HG03175 (cell line): ENCODE data around the gene RHO.
"Not testable (repeated sequence)": the region's sequence is repeated elsewhere in the genome, so short reads cannot be mapped to it uniquely, and the experiment has no call there.

Experiments
- ATAC-seq: cut with Tn5 transposase; IDR thresholded peaks from one replicate; pipeline ENCODE4 v1.9.1; 2021; ENCODE audit warnings: mild to moderate bottlenecking, moderate library complexity; ENCODE audit not compliant: unreplicated experiment

RHO gene

DNA sequence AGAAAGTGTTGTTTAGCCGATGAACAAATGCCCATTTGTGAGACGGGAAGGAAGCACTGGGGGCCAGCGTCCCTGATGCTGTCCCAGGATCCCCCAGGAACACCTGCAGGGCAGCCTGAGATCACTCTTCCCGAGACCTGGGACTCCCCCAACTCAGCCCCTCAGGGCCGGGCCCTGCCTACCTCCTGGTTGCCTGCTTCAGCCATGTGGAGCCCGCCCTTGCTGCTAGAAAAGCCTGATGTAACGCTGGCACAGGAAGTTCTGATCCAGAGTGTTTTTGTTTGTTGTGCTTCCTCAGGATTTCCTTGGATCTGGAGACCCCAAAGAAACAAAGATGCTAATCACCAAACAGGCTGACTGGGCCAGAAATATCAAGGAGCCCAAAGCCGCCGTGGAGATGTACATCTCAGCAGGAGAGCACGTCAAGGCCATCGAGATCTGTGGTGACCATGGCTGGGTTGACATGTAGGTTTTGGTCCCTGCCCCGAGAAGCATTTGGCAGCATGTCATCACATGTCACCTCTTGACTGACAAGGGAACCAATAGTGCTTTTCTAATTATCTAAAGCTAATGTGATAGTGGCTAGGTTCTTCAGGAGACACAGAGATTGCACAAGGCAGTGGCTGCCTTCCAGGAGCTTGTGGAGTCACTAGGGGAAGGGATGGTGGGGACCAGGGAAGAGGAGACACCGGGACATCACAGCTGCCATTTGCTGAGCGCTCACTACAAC is 28.7 kb upstream of the RHO start:
- not testable (repeated sequence) for ATAC-seq

DNA sequence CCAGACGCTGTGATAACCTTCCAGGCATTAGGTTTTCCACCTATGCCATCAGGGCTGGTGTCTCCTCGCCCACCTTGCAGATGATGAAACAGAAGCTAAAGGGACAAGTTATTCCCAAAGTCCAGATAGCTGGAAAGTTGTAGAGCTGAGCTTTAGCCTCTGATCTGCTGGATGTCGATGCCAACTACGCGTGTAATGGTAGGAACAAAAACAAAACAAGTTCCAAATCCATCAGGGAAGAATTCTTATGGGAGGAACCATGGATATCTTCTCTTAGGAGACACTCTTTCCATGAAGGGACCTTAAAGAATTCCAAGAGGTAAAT is 28.1 kb upstream of the RHO start:
- ATAC-seq, result no peak

DNA sequence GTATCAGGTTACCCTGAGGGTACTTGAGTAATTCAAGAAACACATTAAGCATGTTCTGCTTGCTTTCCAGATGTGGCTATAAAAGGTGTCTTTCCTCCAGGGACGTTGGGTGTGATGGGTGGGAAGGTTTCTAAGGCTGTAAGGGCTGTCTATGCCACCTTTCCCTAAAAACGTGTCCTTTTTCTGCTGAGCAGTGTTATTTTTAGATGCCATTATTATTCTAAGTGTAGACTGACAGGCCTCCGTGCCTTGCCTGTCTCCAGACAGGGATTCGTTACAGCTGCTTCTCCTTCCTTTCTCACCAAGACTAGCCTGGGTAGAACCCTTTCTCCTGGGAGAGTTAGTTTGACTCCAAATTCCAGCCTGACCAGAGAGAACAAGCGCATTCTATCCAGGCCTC is 26.8 kb upstream of the RHO start:
- ATAC-seq, result no peak

DNA sequence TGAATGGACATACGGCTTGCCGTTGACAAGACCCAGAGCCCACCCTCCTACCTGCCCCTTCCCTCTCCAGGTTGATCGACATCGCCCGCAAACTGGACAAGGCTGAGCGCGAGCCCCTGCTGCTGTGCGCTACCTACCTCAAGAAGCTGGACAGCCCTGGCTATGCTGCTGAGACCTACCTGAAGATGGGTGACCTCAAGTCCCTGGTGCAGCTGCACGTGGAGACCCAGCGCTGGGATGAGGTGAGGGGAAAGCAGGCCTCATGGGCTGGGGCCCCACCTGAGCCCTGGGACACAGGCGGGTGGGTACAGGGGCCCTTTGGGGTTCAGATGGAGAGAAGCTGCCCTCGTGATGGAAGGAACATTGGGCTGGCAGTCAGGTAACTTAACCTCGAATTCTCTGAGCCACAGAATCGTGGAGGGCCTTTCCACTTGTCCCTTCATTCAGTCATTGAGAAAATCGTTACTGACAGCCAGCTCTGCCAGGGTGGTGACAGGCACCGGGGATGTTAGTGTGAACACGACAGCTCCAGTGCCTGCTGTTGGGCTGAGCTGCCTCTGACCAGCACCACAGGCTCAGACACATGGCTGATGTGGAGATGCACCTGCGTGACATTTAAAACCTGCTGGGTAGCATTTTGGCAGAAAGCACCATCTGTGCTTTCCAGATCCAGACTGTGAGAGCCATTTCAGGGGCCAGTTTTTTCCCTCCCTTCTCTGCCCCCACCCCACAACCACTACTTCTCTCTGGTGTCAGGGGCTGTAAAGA is 25.6 kb upstream of the RHO start:
- ATAC-seq, result no peak

DNA sequence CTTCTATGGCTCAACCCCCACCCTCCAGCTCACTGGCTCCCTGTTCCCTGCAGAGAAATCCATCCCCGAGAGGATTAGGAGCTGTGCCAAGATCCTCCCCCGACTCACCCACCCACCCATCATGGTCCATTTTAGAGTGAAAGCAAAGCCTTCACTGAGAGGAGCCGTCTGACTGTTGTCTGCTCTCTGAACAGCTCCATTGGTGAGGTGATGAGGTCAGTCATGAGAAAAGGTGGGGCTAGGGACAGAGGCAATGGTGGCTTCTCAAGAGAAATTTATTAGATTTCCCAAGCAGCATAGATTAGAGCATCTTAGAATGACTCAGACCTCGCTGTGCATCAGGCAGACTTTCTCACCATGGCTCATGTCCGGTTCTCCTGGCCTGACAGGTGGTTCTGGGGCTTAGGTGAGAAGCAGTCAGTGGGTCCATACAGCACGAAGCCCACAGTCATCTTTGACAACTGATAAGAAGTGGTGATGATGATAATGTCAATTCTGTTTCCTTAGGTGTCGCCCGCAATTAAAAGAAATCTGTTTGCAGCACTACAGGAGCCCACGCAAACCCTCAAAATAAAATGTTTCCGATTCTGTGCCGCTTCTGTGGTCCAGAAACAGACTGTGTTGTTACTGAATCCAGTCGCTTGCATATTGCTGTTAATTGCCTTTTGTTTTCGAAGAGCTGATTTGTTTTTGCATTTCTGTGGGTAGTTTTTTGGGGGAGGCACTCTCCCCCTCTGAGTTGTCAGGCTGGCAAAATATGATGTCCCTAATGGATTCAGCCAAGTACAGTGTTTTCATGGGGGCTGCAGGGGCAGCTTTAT is 24.8 kb upstream of the RHO start:
- ATAC-seq, result no peak

DNA sequence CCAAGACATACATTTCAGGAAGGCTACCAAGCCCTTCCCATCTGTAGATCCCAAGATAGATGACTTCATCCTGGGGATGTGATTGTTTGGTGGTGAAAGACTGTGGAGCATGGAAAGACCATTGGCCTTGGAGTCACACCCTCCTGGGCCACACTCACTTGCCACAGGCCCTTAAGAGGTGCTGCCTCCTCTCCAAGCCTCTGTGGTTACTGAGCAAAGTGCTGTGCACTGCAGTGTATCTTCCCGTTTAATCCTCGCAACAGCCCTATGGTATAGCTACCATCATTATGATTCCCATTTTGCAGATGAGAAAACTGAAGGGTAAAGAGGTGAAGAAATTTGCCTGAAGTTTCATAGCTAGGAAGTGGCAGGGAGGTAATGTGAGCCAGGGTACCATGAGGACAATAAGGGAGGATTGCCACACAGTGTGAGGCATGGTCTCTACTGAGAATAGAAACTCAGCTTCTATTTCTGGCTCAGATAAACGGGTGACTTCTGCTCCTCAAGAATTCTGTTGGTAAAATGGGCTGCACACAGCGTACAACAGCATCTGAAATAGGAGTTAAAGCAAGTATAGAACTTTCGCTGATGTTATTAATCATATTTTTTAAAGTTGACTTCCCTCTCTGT is 23.9 kb upstream of the RHO start:
- no peak for ATAC-seq

DNA sequence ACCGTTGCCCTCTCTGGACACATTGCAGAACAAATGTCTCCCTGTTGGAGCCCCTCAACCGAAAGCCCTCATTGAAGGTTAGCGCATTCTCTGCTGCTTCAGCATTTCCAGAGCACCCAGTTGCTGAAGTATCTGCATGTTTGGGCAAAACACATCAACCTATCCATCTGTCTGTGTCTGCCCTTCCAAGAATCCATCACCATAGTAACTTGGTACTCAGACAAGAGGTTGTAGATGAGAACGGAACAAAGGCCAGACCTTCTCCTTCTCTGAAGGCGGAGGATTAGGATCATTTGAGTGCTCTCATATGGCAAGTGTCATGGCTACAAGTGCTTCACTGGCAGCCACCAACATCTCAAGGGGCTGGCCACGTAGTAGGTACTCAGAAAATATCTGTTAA is 23.1 kb upstream of the RHO start:
- no peak for ATAC-seq

DNA sequence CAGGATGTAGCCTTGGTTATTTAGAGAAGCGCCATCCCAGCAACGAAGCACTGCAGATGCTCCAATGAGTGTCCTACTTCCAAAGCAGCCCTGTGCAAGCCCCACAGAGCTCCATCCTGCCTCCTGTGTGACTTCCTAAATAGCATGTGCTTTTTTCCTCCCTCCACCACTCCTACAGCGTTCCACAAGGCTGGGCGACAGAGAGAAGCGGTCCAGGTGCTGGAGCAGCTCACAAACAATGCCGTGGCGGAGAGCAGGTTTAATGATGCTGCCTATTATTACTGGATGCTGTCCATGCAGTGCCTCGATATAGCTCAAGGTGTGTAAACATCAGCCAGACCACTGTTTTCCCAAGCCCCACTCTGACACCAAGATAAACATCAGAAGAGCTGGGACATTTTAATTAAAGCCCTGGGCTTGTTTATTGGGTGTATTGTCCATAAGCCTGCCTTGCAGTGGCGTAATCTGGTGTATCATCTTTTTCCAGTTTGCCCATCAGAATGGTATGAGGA is 22.2 kb upstream of the RHO start:
- ATAC-seq, result no peak

DNA sequence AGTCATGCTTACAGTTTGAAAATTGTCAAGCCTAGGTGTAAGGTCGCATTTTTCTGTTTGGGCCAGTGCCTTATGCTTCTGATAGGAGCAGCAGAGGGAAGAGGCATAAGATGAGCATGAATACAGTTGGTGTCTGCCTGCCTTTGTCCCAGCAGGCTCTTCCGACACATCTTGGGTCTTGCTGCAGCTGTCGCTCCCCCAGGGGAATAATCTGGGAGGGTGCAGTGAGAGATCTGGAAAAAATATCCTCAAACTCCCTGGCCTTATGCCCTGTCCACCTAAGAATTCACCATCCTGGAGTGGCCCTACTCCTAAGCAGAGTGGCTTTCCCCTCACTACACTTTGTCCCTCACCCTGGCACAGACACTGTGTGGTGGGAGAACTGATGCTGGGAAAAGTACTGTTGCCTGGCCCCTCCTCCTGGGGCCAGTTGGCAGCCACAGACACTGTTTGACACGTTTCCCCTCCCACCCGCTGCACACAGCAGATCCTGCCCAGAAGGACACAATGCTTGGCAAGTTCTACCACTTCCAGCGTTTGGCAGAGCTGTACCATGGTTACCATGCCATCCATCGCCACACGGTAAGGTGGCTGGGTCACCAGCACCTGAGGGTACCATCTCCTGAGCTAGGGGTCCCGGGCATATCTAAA is 21.1 kb upstream of the RHO start:
- no peak for ATAC-seq

DNA sequence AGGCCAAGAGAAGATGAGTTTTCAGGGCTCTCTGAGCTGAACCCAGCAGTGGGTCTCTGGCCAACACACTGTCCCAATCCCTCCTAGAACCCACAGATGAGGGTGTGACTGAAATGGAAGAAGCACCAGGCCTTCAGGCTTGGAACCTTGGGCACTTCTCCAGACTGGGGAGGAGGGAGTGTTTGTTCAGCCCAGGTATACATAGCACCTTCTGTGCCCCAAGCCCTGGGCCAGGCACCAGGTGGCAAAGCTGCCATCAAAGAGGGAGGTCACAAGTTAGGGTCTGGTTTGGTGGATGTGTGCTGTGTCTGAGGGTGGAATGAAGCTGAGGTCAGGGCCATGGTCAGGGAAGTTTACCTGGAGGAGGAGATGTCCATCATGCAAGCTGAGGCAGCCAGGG is 15.8 kb upstream of the RHO start:
- no peak for ATAC-seq

DNA sequence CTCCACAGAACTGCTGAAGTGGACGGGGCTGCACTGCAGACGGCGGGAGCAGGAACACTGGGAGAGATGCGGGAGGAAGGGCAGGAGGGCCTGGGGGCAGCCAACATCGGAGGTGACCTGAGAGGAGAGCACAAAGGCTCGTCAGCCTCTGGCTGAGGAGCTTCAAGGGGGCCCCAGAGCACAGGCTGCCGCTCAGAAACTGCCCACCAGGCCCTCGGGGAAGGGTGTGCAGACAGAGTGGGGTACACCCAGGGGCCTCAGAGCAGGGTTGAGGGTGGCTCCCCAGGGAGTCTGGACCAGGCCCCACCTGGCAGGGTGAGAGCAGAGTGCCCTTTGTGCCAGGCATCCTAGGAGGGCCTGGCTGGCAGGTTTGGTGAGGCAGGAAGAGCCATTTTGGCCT is 14.7 kb upstream of the RHO start:
- no peak for ATAC-seq

DNA sequence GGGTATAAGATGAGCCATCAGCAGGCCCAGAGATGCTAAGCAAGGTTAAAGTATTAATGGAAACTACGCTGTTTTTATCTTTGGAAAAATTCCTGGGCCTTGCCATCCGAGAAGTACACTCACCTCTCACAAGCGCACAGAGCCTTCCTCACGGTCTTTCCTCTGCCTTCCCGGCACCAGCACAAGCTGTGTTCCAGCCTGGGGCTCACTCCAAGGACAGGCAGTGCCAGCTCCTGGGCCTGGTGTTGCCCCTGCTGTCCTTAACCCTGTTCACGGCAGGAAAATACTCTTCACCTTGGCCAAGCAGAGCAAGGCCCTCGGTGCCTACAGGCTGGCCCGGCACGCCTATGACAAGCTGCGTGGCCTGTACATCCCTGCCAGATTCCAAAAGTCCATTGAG is 14.3 kb upstream of the RHO start:
- no peak for ATAC-seq

DNA sequence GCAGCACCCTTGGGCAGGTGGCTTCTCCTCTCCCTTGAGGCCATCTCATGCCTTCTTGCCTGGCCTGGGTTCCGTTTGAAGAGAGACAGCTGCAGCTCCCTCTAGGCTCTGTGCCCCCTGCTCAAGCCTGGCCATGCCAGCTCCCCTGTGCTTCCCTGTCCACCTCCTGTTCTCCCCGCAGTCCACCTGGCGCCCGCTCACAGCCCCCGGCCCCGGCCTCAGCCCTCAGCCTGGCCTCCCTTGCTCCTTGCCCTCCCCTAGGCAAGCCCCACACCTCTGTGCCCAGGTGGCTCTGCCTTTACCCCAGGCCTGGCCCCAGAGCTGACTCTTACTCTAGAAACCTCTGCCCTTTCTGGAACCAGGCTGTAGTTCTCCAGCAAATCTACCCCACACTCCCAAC is 13.9 kb upstream of the RHO start:
- ATAC-seq, result no peak

DNA sequence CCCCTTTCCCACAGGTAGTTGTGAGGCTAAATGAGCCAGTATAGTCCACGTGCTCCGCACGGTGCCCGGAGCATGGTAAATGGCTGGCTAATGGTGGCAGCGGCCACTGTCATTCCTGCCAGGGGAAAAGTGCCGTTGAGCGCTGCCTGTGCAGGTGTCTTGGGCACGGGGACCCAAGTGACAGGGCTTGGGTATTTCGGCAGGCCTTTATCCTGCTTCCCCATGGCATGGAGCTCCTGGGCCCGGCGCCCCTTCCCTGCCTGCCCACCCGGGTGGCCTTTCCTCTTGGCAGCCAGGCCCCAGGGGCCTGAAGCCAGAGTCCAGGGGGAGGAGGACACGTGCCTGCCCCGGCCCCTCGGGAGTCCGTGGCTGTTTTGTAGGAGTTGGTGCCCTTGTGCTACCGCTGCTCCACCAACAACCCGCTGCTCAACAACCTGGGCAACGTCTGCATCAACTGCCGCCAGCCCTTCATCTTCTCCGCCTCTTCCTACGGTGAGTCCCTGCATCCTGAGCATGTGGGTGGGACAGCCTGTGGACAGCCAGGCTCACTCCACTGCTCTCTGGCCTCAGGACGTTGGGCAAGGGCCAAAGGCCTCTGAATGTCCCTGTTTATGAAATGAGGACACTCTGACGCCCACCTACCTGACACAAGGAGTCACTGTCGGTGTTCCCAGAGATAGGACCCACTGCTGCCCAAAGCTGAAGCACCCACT is 13.2 kb upstream of the RHO start:
- not testable (repeated sequence) for ATAC-seq

DNA sequence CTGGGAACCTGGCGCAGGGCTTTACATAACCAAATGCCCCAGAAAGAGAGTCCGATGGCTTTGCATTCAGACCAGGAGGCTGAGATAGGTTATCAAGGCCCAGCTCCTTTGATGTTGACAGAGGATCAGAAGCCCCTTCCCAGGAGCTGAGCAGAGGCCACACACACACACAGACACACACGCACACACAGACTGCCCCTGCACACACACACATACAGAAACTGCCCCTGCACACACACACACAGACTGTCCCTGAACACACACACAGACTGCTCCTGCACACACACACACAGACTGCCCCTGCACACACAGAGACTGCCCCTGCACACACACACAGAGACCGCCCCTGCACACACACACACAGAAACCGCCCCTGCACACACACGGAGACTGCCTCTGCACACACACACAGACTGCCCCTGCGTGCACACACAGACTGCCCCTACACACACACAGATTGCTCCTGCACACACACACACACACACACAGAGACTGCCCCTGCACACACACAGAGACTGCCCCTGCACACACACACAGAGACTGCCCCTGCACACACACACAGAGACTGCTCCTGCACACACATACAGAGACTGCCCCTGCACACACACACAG is 12.5 kb upstream of the RHO start:
- not testable (repeated sequence) for ATAC-seq

DNA sequence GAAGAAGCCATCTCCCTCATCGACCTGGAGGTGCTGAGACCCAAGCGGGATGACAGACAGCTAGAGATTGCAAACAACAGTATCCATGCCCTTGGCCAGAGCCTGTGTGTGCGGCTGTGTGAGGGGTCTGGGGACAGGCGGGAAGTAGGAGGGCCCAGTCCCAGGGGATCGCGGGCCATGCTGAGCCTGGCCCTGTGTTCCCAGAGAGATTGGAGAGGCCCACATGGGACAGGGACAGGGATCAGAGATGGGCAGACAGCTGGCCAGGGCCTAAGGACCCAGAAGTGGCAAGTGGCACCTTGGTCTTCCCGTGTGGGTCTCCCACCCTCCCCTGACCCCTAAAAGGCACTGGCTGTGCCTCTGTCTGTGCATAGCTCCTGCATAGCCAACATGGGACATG is 10.9 kb upstream of the RHO start:
- no peak for ATAC-seq

DNA sequence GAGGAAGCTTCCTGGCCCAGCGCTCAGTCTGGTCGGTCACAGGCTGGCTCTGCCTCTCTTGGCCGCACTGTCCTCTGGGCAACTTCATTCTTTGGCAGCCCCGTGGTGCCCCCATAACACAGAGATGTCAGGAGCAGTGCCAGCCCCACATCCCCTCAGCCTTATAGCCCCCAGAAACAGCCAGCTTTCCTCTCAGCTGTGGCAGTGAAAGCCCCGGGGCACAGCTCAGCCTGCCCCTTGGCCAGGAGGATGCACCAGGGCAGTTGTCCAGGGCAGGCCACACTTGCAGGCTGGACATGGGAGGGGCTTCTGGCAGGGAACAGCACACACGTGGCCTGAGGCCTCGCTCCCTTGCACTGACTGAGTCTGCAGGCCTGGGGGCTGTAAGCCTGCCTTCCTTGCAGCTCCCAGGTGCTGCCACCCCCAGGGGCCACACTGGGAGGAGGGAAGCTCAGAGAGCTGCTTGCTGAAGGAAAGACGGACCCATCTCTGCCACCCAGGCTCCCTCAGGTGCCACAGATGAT is 10.3 kb upstream of the RHO start:
- ATAC-seq, result no peak

DNA sequence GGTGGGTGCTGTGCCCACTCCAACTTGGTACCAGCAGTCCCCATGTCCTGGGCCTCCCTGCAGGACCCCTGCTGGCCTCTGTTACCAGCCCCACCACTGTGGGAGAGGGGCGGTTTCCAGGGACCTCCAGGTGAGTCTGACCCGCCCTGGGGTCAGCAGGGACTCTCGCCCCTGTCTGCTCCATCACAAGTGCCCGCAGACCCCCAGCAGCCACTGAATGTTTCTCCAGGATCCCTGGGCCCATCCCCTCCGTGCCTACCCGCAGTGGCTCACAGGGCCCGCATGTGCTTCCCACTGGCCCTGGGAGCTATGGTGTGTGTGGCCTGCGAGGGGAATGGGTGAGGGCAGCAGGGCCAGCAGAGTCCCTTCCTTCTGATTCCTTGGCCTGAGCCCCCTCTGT is 9.9 kb upstream of the RHO start:
- no peak for ATAC-seq

DNA sequence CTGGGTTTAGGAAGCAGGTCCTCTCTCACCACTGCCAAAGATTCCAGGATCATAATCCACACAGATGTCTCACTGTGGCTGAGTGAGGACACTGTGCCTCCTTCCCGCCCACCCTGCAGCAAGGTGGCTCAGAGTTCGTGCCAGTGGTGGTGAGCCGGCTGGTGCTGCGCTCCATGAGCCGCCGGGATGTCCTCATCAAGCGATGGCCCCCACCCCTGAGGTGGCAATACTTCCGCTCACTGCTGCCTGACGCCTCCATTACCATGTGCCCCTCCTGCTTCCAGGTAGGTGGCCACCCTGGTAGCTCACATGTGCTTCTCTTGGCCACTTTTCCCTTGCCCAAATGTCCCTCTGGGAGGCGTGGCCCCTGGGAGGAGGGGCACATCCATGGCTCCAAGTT is 9.0 kb upstream of the RHO start:
- ATAC-seq, result no peak
